OCI-LY3 (cell line): ENCODE results near the gene PTPN1.

Experiments used
- EZH2phosphoT487 ChIP-seq: fragments of 200-600 bp; shearing (Covaris generic); IDR thresholded peaks from 2 replicates; pipeline ENCODE4 v1.6.1; 2018; ENCODE audit warnings: antibody characterized with exemption, mixed run types, low read depth
- TF ChIP-seq, protein P1 (sequence below): fragments of 200-600, 300-600 bp; sonication (generic); IDR thresholded peaks from 2 replicates; pipeline ENCODE4 v1.5.1; 2014; ENCODE audit warnings: antibody characterized with exemption, low read length, low read depth

DNA sequence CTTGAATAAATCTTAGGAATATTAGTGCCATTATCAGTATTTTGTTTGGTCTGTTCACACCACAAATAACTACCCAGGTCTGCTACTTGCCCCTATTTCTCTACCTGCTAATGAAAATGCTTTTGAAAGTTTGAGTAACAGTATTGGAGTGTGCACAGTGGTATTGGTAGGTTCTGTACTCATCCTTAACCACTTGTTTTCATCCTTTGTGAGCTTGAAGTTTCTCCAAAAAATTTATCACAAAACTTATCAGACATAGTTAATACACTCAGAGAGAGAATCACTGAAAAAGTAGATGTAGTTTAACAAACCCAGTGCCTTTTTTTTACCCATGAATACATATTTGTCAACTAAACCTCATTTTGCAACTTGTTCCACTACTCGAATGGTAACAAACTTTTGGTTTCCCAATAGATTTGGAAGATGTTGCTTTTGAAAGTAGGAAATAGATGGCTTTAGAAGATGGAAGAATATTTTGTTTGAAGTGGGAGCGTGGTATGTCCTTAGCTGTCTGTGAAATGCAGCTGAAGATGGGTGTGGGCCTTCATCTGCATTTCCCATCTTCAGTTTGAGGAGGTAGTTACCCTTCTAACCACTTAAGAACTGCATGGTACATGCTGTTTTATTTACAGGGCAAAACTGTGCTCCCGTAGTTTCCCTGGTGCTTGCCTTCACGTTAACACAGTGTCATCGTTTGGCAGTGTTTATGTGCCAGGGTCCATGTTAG is 9.0 kb downstream of the PTPN1 start:
- TF ChIP-seq, protein P1, sequence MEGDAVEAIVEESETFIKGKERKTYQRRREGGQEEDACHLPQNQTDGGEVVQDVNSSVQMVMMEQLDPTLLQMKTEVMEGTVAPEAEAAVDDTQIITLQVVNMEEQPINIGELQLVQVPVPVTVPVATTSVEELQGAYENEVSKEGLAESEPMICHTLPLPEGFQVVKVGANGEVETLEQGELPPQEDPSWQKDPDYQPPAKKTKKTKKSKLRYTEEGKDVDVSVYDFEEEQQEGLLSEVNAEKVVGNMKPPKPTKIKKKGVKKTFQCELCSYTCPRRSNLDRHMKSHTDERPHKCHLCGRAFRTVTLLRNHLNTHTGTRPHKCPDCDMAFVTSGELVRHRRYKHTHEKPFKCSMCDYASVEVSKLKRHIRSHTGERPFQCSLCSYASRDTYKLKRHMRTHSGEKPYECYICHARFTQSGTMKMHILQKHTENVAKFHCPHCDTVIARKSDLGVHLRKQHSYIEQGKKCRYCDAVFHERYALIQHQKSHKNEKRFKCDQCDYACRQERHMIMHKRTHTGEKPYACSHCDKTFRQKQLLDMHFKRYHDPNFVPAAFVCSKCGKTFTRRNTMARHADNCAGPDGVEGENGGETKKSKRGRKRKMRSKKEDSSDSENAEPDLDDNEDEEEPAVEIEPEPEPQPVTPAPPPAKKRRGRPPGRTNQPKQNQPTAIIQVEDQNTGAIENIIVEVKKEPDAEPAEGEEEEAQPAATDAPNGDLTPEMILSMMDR: no peak
- TF ChIP-seq EZH2phosphoT487: no peak
